ENCODE results near the gene MACROH2A2.

DNA sequence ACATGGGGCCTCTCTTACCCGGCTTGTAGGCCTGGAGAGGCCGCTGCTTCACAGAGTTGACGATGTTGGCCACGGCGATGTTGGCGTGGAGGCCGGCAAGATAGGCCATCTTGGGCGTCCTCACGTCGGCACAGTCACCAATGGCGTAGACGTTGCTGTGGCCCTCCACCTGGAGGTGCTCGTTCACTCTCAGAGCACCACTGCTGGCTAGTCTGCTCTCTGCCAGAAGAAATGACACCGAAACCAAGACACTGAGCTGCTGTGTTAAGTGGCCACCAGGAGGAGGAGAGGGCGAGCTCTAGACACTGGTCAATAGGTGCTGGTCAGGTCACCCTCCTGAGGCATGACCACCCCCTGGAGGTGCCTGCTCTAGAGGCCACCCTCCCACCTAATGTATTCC is 62.3 kb downstream of the MACROH2A2 start:
- TF ChIP-seq POLR2A (IDR thresholded peaks at IDR 0.05): no peak
- TF ChIP-seq, protein P1, sequence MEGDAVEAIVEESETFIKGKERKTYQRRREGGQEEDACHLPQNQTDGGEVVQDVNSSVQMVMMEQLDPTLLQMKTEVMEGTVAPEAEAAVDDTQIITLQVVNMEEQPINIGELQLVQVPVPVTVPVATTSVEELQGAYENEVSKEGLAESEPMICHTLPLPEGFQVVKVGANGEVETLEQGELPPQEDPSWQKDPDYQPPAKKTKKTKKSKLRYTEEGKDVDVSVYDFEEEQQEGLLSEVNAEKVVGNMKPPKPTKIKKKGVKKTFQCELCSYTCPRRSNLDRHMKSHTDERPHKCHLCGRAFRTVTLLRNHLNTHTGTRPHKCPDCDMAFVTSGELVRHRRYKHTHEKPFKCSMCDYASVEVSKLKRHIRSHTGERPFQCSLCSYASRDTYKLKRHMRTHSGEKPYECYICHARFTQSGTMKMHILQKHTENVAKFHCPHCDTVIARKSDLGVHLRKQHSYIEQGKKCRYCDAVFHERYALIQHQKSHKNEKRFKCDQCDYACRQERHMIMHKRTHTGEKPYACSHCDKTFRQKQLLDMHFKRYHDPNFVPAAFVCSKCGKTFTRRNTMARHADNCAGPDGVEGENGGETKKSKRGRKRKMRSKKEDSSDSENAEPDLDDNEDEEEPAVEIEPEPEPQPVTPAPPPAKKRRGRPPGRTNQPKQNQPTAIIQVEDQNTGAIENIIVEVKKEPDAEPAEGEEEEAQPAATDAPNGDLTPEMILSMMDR (IDR thresholded peaks at IDR 0.05): no peak

Measured in testis (tissue), 2 donors.